HEK293 (cell line): ENCODE measurements around the gene PWWP2B.
A peak's percentile ranks its signal among the peaks of the same experiment; 100 is the strongest.

Source experiments
- GLI2 ChIP-seq: fragments of 450-650 bp; formaldehyde crosslinking; IDR thresholded peaks from 2 replicates; pipeline ENCODE4; 2017; ENCODE audit warnings: missing biosample characterization, missing genetic modification characterization, low read depth, borderline replicate concordance
- HOXA7 ChIP-seq: sonication (generic); formaldehyde crosslinking; IDR thresholded peaks from 2 replicates; pipeline ENCODE4 v1.8.1; 2022; ENCODE audit warnings: missing genetic modification reagents, borderline replicate concordance
- IKZF3 ChIP-seq: fragments of 450-650 bp; IDR thresholded peaks from 2 replicates; pipeline ENCODE4 v1.5.0; 2018; ENCODE audit warnings: missing biosample characterization, mild to moderate bottlenecking, missing genetic modification characterization, moderate library complexity
- ZFP69B ChIP-seq: fragments of 450-650 bp; formaldehyde crosslinking; IDR thresholded peaks from 2 replicates; pipeline ENCODE4 v1.5.1; 2016; ENCODE audit warnings: missing biosample characterization, missing genetic modification characterization
- ZNF155 ChIP-seq: fragments of 450-650 bp; formaldehyde crosslinking; IDR thresholded peaks from 2 replicates; pipeline ENCODE4 v1.5.1; 2016; ENCODE audit warnings: missing biosample characterization, missing genetic modification characterization
- ZNF221 ChIP-seq: fragments of 450-650 bp; formaldehyde crosslinking; IDR thresholded peaks from 2 replicates; pipeline ENCODE4 v1.5.1; 2017; ENCODE audit warnings: missing biosample characterization, missing genetic modification characterization, borderline replicate concordance
- ZNF274 ChIP-seq, 2 experiments: fragments of 200-500 bp in 1 of 2; fragments of 450-650 bp in 1 of 2; sonication (Bioruptor generic) in 1 of 2; formaldehyde crosslinking in 1 of 2; IDR thresholded peaks; 2 replicates each; pipeline versions ENCODE4 v1.5.1 to v1.6.1; 2014 to 2016; ENCODE audit warnings: borderline replicate concordance in 1 of 2, inconsistent platforms in 1 of 2, low read length in 1 of 2, missing biosample characterization in 1 of 2, missing genetic modification characterization in 1 of 2
- ZNF394 ChIP-seq: fragments of 450-650 bp; formaldehyde crosslinking; IDR thresholded peaks from 2 replicates; pipeline ENCODE4 v1.5.1; 2016; ENCODE audit warnings: missing biosample characterization, missing genetic modification characterization, mild to moderate bottlenecking, moderate library complexity, borderline replicate concordance
- ZNF48 ChIP-seq: fragments of 450-650 bp; formaldehyde crosslinking; IDR thresholded peaks from 2 replicates; pipeline ENCODE4 v1.5.1; 2016; ENCODE audit warnings: missing biosample characterization, missing genetic modification characterization
- ZNF560 ChIP-seq: fragments of 450-650 bp; formaldehyde crosslinking; IDR thresholded peaks from 2 replicates; pipeline ENCODE4 v1.5.1; 2017; ENCODE audit warnings: missing biosample characterization, missing genetic modification characterization, borderline replicate concordance
- ZNF654 ChIP-seq: fragments of 450-650 bp; formaldehyde crosslinking; IDR thresholded peaks from 2 replicates; pipeline ENCODE4 v1.5.1; 2016; ENCODE audit warnings: low read depth, missing biosample characterization, missing genetic modification characterization
- ZNF660 ChIP-seq: fragments of 450-650 bp; IDR thresholded peaks from 2 replicates; pipeline ENCODE4 v1.5.1; 2018; ENCODE audit warnings: missing biosample characterization, mild to moderate bottlenecking, missing genetic modification characterization
- ZSCAN16 ChIP-seq: fragments of 450-650 bp; formaldehyde crosslinking; IDR thresholded peaks from 2 replicates; pipeline ENCODE4 v1.5.1; 2016; ENCODE audit warnings: missing biosample characterization, missing genetic modification characterization
- TF ChIP-seq, protein P1 (sequence below): fragments of 450-650 bp; formaldehyde crosslinking; IDR thresholded peaks from 2 replicates; pipeline ENCODE4 v1.5.1; 2017; ENCODE audit warnings: missing biosample characterization, mild to moderate bottlenecking, missing genetic modification characterization, moderate library complexity
- TF ChIP-seq, protein P2 (sequence below): fragments of 450-650 bp; formaldehyde crosslinking; IDR thresholded peaks from 2 replicates; pipeline ENCODE4 v1.5.1; 2016; ENCODE audit warnings: missing biosample characterization, missing genetic modification characterization
- TF ChIP-seq, protein P3 (sequence below): fragments of 450-650 bp; formaldehyde crosslinking; IDR thresholded peaks from 2 replicates; pipeline ENCODE4 v1.5.1; 2016; ENCODE audit warnings: missing biosample characterization, missing genetic modification characterization, borderline replicate concordance
- TF ChIP-seq, protein P4 (sequence below): fragments of 450-650 bp; formaldehyde crosslinking; IDR thresholded peaks from 2 replicates; pipeline ENCODE4 v1.5.1; 2016; ENCODE audit warnings: missing biosample characterization, missing genetic modification characterization
- TF ChIP-seq, protein P5 (sequence below): fragments of 450-650 bp; formaldehyde crosslinking; IDR thresholded peaks from 2 replicates; pipeline ENCODE4 v1.5.1; 2016; ENCODE audit warnings: missing biosample characterization, missing genetic modification characterization

The PWWP2B gene

DNA sequence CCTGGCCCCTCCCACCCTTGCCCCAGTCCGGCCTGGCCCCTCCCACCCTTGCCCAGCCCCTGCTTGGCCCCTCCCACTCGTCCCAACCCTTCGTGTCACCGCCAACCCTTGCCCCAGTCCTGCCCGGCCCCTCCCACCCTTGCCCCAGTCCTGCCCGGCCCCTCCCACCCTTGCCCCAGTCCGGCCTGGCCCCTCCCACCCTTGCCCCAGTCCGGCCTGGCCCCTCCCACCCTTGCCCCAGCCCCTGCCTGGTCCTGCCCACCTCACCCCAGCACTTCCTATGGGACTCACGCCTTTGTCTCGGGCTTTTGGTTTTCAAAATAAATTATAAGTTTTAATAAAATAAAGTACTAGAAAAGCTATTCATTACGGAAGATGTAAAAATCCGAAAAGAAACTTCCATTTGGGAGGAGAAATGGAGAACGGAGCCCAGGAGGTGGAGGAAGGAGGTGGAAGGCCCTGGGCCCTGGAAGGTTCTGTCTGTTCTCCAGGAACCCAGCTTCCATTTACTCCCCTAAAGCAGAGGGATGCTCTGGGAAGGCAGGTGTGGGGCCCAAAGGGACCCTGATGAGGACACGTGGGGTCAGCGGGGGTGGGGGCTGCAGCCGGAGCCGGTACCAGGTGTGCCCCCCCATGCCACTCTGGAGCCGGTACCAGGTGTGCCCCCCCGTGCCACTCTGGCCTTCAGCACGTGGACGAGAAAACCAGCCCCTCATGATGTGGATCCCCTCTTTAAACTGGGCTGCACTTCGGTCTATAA lies 52.2 kb downstream of the PWWP2B start (continued):
- TF ChIP-seq ZNF48 (tag by site-specific recombination) (no peak), ZNF274 (IDR thresholded peaks at IDR 0.05; ENCODE audit: low read length) (no peak), ZNF274 (tag by site-specific recombination; IDR thresholded peaks at IDR 0.05; ENCODE audit: borderline replicate concordance) (no peak), HOXA7 (no peak), ZSCAN16 (tag by site-specific recombination) (no peak), ZNF394 (tag by site-specific recombination) (no peak), ZNF155 (tag by site-specific recombination) (no peak), ZNF221 (tag by site-specific recombination) (no peak), ZFP69B (tag by site-specific recombination) (peak; percentile 10; the same call in 1 of the 2 replicates), IKZF3 (tag by site-specific recombination) (peak; percentile 56), GLI2 (tag by site-specific recombination) (no peak), ZNF660 (tag by site-specific recombination) (no peak), ZNF560 (tag by site-specific recombination) (no peak), ZNF654 (tag by site-specific recombination) (no peak)
- TF ChIP-seq, protein P1, sequence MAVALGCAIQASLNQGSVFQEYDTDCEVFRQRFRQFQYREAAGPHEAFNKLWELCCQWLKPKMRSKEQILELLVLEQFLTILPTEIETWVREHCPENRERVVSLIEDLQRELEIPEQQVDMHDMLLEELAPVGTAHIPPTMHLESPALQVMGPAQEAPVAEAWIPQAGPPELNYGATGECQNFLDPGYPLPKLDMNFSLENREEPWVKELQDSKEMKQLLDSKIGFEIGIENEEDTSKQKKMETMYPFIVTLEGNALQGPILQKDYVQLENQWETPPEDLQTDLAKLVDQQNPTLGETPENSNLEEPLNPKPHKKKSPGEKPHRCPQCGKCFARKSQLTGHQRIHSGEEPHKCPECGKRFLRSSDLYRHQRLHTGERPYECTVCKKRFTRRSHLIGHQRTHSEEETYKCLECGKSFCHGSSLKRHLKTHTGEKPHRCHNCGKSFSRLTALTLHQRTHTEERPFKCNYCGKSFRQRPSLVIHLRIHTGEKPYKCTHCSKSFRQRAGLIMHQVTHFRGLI (tag by site-specific recombination) = no peak
- TF ChIP-seq, protein P2, sequence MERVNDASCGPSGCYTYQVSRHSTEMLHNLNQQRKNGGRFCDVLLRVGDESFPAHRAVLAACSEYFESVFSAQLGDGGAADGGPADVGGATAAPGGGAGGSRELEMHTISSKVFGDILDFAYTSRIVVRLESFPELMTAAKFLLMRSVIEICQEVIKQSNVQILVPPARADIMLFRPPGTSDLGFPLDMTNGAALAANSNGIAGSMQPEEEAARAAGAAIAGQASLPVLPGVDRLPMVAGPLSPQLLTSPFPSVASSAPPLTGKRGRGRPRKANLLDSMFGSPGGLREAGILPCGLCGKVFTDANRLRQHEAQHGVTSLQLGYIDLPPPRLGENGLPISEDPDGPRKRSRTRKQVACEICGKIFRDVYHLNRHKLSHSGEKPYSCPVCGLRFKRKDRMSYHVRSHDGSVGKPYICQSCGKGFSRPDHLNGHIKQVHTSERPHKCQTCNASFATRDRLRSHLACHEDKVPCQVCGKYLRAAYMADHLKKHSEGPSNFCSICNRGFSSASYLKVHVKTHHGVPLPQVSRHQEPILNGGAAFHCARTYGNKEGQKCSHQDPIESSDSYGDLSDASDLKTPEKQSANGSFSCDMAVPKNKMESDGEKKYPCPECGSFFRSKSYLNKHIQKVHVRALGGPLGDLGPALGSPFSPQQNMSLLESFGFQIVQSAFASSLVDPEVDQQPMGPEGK = peak; percentile 48
- TF ChIP-seq, protein P3, sequence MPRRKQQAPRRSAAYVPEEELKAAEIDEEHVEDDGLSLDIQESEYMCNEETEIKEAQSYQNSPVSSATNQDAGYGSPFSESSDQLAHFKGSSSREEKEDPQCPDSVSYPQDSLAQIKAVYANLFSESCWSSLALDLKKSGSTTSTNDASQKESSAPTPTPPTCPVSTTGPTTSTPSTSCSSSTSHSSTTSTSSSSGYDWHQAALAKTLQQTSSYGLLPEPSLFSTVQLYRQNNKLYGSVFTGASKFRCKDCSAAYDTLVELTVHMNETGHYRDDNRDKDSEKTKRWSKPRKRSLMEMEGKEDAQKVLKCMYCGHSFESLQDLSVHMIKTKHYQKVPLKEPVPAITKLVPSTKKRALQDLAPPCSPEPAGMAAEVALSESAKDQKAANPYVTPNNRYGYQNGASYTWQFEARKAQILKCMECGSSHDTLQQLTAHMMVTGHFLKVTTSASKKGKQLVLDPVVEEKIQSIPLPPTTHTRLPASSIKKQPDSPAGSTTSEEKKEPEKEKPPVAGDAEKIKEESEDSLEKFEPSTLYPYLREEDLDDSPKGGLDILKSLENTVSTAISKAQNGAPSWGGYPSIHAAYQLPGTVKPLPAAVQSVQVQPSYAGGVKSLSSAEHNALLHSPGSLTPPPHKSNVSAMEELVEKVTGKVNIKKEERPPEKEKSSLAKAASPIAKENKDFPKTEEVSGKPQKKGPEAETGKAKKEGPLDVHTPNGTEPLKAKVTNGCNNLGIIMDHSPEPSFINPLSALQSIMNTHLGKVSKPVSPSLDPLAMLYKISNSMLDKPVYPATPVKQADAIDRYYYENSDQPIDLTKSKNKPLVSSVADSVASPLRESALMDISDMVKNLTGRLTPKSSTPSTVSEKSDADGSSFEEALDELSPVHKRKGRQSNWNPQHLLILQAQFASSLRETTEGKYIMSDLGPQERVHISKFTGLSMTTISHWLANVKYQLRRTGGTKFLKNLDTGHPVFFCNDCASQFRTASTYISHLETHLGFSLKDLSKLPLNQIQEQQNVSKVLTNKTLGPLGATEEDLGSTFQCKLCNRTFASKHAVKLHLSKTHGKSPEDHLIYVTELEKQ (tag by site-specific recombination) = no peak
- TF ChIP-seq, protein P4, sequence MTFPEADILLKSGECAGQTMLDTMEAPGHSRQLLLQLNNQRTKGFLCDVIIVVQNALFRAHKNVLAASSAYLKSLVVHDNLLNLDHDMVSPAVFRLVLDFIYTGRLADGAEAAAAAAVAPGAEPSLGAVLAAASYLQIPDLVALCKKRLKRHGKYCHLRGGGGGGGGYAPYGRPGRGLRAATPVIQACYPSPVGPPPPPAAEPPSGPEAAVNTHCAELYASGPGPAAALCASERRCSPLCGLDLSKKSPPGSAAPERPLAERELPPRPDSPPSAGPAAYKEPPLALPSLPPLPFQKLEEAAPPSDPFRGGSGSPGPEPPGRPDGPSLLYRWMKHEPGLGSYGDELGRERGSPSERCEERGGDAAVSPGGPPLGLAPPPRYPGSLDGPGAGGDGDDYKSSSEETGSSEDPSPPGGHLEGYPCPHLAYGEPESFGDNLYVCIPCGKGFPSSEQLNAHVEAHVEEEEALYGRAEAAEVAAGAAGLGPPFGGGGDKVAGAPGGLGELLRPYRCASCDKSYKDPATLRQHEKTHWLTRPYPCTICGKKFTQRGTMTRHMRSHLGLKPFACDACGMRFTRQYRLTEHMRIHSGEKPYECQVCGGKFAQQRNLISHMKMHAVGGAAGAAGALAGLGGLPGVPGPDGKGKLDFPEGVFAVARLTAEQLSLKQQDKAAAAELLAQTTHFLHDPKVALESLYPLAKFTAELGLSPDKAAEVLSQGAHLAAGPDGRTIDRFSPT (tag by site-specific recombination) = peak; percentile 87
- TF ChIP-seq, protein P5, sequence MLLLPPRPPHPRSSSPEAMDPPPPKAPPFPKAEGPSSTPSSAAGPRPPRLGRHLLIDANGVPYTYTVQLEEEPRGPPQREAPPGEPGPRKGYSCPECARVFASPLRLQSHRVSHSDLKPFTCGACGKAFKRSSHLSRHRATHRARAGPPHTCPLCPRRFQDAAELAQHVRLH = no peak
- TF ChIP-seq, all 188 proteins: peak for 8
